HL-60 (cell line): ENCODE data around the gene LETM1.

Source experiments
- CTCF ChIP-seq: IDR thresholded peaks from one replicate; pipeline ENCODE4 v1.5.1; 2011; ENCODE audit warnings: low read length, control low read depth, inconsistent platforms; ENCODE audit not compliant: insufficient read depth
- GABPA ChIP-seq: IDR thresholded peaks from 2 replicates; pipeline ENCODE4 v1.6.1; 2012; ENCODE audit warnings: low read depth
- POLR2AphosphoS5 ChIP-seq: IDR thresholded peaks from 2 replicates; pipeline ENCODE4 v1.6.1; 2012; ENCODE audit warnings: low read depth
- SPI1 ChIP-seq: IDR thresholded peaks from 2 replicates; pipeline ENCODE4 v1.6.1; 2012; ENCODE audit warnings: low read depth, mild to moderate bottlenecking, borderline replicate concordance

GRCh38 chr4:1792832-1793495 is 63.0 kb downstream of the LETM1 start, which contains the start of gene FGFR3:
- TF ChIP-seq CTCF (no peak), POLR2AphosphoS5 (no peak), GABPA (no peak), SPI1 (no peak)
